Measurements from ENCODE around the gene SYNPO.

- TF ChIP-seq CTCF (IDR thresholded peaks at IDR 0.05; ENCODE audit: low read length) = no peak
- no peak for TF ChIP-seq EZH2 (IDR thresholded peaks at IDR 0.05; ENCODE audit: borderline replicate concordance, low read length)
Observed at GRCh38 chr5:150628936-150629485, 11.4 kb upstream of the SYNPO start.

All from OCI-LY1 (cell line).